AG04449 (cell line): ENCODE results near the gene CAPN7.

Source experiments
- CTCF ChIA-PET: fragments of 350-600 bp; formaldehyde crosslinking; extraction: SDS; loops from one replicate; lab custom pipeline; 2021; ENCODE audit warnings: antibody characterized with exemption; lab: Yijun Ruan, JAX
- POLR2A ChIA-PET: fragments of 400-600, 350-600 bp; formaldehyde crosslinking; extraction: SDS; loops from one replicate; lab custom pipeline; 2020; ENCODE audit warnings: antibody characterized with exemption, inconsistent platforms; lab: Yijun Ruan, JAX
- DNase-seq: peaks from one replicate; pipeline ENCODE4 v3.0.0-alpha.2; 2010; ENCODE audit warnings: low read depth, low spot score
- H3K4me3 ChIP-seq: 2 replicates; pipeline ENCODE4 v1.5.1; 2011; ENCODE audit warnings: low read depth, mild to moderate bottlenecking, control low read depth, low read length
- CTCF ChIP-seq: IDR thresholded peaks from one replicate; pipeline ENCODE4 v1.5.1; 2011; ENCODE audit warnings: mild to moderate bottlenecking, moderate library complexity, low read length, control low read depth, inconsistent platforms; ENCODE audit not compliant: insufficient read depth; ENCODE audit errors: missing control alignments

The CAPN7 gene

GRCh38 chr3:15281817-15282216 lies 75.8 kb downstream of the CAPN7 start:
- TF ChIP-seq CTCF, result no peak
- no peak overlapping the region for H3K4me3 ChIP-seq
- ChIA-PET CTCF (interaction anchor here (18.9 kb wide), 1 partner anchor 15 kb away, joined by 159 read pairs; no protein-coding TSS in a partner anchor), POLR2A (no interaction called here)
- DNase-seq, result no peak

GRCh38 chr3:15283702-15284101 lies 77.7 kb downstream of the CAPN7 start:
- POLR2A ChIA-PET, result no interaction called here
- CTCF ChIA-PET, result interaction anchor here (1.5 to 18.9 kb wide), 2 partner anchors 11 to 17 kb away, joined by 3 to 159 read pairs; no protein-coding TSS in a partner anchor
- DNase-seq, result no peak
- no peak for TF ChIP-seq CTCF
- H3K4me3 ChIP-seq, result no peak overlapping the region

- no peak overlapping the region for H3K4me3 ChIP-seq
- CTCF ChIA-PET, result interaction anchor here (0.8 to 18.9 kb wide), 5 partner anchors 9 to 121 kb away, joined by 3 to 159 read pairs (median 4); no protein-coding TSS in a partner anchor
- no peak for DNase-seq
- POLR2A ChIA-PET, result no interaction called here
- TF ChIP-seq CTCF, result no peak
Measured at GRCh38 chr3:15284121-15284889, 78.3 kb downstream of the CAPN7 start.

GRCh38 chr3:15286022-15286421 lies 80.0 kb downstream of the CAPN7 start:
- ChIA-PET POLR2A (no interaction called here), CTCF (interaction anchor here (1.1 to 18.9 kb wide), 5 partner anchors 12 to 119 kb away, joined by 3 to 159 read pairs (median 9); no protein-coding TSS in a partner anchor)
- no peak for TF ChIP-seq CTCF
- no peak overlapping the region for H3K4me3 ChIP-seq
- no peak for DNase-seq

GRCh38 chr3:15287565-15288330 lies 81.7 kb downstream of the CAPN7 start:
- CTCF ChIA-PET, result interaction anchor here (0.6 to 18.9 kb wide), 7 partner anchors 8 to 117 kb away, joined by 4 to 159 read pairs (median 5); partner anchors contain the start of gene SH3BP5
- POLR2A ChIA-PET, result no interaction called here
- no peak overlapping the region for H3K4me3 ChIP-seq
- DNase-seq, result no peak
- TF ChIP-seq CTCF, result no peak
